Fibroblast of lung (primary cell): ENCODE results near the gene PIK3AP1.

Source experiments
- EZH2 ChIP-seq: IDR thresholded peaks from 2 replicates; pipeline ENCODE4 v1.5.1; 2012; ENCODE audit warnings: low read length, control low read depth, mild to moderate bottlenecking; ENCODE audit errors: missing control alignments
- TF ChIP-seq, protein P1 (sequence below), 2 donors: IDR thresholded peaks in 1 of 2; conservative IDR thresholded peaks in 1 of 2; 1 replicate in 1 of 2; 2 replicates in 1 of 2; pipeline ENCODE4 v1.5.1; 2011 to 2012; ENCODE audit warnings: low read length in 2 of 2, control low read depth in 1 of 2, inconsistent platforms in 1 of 2, low read depth in 1 of 2, mild to moderate bottlenecking in 1 of 2

DNA sequence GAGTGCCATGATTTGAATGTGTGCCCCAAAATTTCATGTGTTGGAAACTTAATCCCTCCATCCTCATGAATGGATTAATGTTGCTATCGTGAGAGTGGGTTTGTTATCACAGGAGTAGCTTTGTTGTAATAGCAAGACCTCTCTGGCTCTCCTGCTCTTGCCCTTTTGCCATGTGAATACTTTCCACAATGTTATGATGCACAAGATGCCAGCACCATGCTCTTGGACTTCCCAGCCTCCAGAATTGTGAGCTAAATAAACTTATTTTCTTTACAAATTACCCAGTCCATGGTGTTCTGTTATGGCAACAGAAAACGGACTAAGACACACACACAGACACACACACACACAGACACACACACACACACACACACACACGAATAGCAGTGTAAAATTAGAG, 82.2 kb downstream of the PIK3AP1 start:
- TF ChIP-seq, protein P1, sequence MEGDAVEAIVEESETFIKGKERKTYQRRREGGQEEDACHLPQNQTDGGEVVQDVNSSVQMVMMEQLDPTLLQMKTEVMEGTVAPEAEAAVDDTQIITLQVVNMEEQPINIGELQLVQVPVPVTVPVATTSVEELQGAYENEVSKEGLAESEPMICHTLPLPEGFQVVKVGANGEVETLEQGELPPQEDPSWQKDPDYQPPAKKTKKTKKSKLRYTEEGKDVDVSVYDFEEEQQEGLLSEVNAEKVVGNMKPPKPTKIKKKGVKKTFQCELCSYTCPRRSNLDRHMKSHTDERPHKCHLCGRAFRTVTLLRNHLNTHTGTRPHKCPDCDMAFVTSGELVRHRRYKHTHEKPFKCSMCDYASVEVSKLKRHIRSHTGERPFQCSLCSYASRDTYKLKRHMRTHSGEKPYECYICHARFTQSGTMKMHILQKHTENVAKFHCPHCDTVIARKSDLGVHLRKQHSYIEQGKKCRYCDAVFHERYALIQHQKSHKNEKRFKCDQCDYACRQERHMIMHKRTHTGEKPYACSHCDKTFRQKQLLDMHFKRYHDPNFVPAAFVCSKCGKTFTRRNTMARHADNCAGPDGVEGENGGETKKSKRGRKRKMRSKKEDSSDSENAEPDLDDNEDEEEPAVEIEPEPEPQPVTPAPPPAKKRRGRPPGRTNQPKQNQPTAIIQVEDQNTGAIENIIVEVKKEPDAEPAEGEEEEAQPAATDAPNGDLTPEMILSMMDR (conservative IDR thresholded peaks at IDR 0.05 in 1 of 2, IDR thresholded peaks at IDR 0.05 in 1 of 2; ENCODE audit: low read depth in 1 of 2, low read length in 2 of 2), result no peak
- TF ChIP-seq EZH2, result no peak
